GM12873 (cell line): ENCODE data around the gene GTF3C6.

Experiments used
- TF ChIP-seq, protein P1 (sequence below): IDR thresholded peaks from 2 replicates; pipeline ENCODE4 v1.5.1; 2012; ENCODE audit warnings: low read depth, mild to moderate bottlenecking, moderate library complexity, low read length, control low read depth; ENCODE audit not compliant: insufficient read depth; ENCODE audit errors: missing control alignments

GTF3C6 gene

DNA sequence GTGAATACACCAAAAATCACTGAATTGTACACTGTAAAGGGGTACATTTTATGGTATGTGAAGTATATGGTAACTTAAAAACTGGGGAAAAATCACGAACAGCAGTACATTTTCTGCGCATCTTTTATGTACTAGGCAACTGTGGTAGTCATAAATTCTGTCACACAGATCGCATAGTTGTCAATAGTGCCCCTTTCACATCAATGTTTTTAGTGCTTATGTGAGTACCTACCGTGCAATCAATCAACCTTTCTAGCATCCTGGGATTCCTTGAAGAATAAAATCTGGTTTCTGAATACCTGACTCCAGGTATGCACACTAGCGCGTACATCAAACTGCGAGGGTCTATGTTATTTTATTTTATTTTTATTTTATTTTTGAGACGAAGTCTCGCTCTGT, 22.7 kb downstream of the GTF3C6 start:
- TF ChIP-seq, protein P1, sequence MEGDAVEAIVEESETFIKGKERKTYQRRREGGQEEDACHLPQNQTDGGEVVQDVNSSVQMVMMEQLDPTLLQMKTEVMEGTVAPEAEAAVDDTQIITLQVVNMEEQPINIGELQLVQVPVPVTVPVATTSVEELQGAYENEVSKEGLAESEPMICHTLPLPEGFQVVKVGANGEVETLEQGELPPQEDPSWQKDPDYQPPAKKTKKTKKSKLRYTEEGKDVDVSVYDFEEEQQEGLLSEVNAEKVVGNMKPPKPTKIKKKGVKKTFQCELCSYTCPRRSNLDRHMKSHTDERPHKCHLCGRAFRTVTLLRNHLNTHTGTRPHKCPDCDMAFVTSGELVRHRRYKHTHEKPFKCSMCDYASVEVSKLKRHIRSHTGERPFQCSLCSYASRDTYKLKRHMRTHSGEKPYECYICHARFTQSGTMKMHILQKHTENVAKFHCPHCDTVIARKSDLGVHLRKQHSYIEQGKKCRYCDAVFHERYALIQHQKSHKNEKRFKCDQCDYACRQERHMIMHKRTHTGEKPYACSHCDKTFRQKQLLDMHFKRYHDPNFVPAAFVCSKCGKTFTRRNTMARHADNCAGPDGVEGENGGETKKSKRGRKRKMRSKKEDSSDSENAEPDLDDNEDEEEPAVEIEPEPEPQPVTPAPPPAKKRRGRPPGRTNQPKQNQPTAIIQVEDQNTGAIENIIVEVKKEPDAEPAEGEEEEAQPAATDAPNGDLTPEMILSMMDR = no peak

DNA sequence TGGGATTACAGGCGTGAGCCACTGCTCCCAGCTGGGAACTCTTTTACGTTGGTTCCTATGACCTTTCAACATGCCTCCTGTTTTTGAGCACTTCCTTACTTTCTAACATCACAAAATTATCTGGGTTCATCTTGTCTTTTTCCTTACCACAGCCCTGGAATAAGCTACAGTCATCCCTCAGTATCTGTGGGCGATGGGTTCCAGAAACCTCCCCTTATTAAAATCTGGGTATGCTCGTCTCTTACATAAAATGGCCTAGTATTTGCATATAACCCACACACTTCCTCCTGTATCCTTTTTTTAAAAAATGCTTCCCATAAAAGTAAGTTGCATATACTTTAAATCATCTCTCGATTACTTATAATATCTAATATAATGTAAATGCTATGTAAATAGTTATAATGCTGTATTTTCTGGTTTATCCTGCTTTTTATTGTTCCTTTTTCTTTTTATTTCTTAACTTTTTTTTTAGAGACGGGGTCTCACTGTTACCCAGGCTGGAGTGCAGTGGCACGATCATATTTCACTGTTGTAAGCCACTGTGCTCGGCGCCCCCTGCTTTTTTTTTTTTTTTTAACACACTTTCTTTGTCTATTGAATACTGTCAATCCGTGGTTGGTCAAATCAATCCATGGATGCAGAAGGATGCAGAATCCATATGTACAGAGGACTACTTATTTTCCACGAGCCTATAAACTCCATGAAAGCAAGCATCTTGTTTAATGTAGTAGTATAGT, 32.5 kb downstream of the GTF3C6 start:
- TF ChIP-seq, protein P1 = no peak

DNA sequence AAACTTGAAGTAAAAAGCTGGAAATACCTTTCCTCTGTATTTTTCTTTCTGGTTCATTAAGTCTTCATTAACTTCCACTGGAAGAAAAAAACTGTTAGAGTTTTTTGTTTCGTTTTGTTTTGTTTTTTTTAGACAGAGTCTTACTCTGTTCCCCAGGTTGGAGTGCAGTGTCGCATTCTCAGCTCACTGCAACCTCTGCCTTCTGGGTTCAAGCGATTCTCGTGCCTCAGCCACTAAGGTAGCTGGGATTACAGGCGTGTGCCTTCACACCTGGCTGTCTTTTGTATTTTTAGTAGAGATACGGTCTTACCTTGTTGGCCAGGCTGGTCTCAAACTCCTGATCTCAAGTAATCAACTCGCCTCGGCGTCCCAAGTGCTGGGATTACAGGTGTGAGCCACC, 38.2 kb downstream of the GTF3C6 start:
- TF ChIP-seq, protein P1 = no peak

DNA sequence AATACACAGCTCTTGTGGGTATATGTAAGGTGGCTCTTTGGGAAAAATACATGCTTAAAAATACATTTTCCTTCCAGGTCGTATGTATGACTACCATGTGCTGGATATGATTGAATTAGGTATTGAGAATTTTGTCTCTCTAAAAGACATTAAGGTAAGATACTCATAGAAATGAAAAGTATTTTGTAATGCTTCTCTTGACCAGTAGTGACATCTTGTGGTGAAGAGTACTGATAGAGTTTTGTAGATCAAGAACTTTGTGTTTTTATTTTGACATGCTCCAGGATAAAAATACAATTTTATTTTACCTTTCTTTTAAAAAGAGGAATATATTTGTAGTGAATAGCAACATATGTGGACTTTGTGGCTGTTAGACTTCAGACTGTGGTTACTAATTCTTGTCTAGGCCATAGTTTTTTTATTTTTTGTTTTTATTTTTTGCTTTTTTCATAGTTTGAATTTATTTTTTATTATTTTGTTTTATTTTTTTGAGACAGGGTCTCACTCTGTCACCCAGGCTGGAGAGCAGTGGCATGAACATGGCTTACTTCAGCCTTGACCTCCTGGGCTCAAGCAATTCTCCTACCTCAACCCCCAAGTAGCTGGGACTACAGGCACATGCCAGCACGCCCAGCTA, 41.2 kb downstream of the GTF3C6 start:
- TF ChIP-seq, protein P1 = no peak

DNA sequence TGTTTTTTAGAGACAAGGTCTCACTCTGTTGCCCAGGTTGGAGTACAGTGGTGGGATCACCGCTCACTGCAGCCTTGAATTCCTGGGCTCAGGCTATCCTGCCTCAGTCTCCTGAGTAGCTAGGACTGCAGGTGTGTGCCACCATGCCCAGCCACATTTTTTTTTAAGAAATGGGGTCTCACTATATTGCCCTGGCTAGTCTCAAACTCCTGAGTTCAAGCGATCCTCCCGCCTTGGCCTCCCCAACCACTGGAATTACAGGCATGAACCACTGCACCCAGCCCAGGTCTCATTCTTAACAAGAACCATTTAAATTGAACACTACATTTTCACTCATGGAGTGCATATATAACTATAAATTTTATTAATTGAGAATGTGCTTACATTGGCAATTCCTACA, 43.8 kb downstream of the GTF3C6 start:
- TF ChIP-seq, protein P1 = no peak

DNA sequence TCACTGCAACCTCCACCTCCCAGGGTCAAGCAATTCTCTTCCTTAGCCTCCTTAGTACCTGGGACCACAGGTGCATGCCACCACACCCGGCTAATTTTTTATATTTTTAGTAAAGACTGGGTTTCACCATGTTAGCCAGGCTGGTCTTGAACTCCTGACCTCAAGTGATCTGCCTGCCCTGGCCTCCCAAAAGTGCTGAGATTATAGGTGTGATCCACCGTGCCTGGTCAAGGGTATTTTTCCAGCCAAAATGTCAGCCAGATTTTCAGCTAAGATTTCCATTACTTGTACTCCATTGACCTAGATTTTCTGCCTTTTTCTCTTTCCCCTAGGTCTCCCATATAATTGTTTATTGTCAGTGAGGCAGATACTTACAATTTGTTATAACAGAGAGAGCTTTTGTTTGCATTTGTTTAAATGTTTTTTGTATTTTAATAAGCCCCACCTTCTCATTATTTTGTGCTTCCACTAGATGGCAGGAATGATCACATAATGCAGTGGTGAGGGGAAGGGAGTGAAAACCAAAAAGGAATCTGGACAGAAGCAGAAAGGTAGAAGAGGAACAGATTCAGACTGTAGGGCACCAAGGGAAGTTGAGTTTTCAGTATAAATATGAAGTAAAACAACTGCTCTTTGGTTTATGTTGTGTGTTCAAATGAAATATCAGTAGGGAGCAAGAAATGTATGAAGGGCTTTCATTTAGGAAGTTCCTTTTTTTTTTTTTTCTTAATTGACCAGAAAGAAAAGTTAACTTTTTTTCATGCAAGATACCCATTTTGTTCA, 53.0 kb downstream of the GTF3C6 start:
- TF ChIP-seq, protein P1 = peak; percentile 61

DNA sequence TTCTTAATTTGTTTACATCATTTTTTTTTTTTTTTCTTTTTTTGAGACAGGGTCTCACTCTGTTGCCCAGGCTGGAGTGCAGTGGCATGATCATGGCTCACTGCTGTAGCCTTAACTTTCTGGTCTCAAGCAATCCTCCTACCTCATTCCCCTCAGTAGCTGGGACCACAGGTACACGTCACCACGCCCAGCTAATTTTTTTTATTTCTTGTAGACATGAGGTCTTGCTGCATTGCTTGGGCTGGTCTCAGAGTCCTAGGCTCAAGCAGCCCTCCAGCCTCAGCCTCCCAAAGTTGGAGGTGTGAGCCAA, 53.6 kb downstream of the GTF3C6 start:
- TF ChIP-seq, protein P1 = no peak
